Left colon (tissue), 2 donors: ENCODE measurements around the gene PITPNM1. TPM values are rescaled to one million over a fixed set of nuclear protein-coding genes. Genes with fewer than 3 reads are reported as not detected.

ENCODE experiments used
- ATAC-seq: fragments of 200-7000 bp; cut with Tn5 transposase; one replicate; pipeline ENCODE4 v1.9.1; 2020; ENCODE audit warnings: mild to moderate bottlenecking, moderate library complexity
- DNase-seq, 2 donors: peaks; one replicate each; pipeline ENCODE4 v3.0.0-alpha.2; 2020
- intact Hi-C, 2 donors: fragments of 100-400 bp; cut with DNase I in 1 of 2; cut with micrococcal nuclease in 1 of 2; formaldehyde crosslinking; loops; one replicate each; pipeline versions ENCODE4 v1.11.2 to v1.14.0; 2022; cut with DNase I, micrococcal nuclease
- microRNA-seq, 2 donors: library from miRNA; unstranded; fragments of <30 nt; microRNA quantifications; one replicate each; pipeline versions ENCODE4 v1.1.0 to v1.2.0, GENCODE V29; 2020
- total RNA-seq, 2 donors: library from RNA; stranded (reverse); fragmentation: NEBNext Ultra II Directional; extraction: Animal tissue kit (Norgen Biotek cat#: 25700); gene quantifications; one replicate each; pipeline ENCODE4 v1.2.1, GENCODE V29; 2021
- donor health status: DM: no; HTN: no; CAD: no.
- donor health status: DM: yes; HTN: yes; CAD: no.

The PITPNM1 gene
- total RNA-seq, 2 donors from 2014 or later = 82.0 to 108 TPM

- intact Hi-C loops = no loop called here
- DNase-seq = no peak
- ATAC-seq = no peak
Observed at GRCh38 chr11:67456068-67456705, 49.0 kb downstream of the PITPNM1 start.

GRCh38 chr11:67455054-67455453, 50.1 kb downstream of the PITPNM1 start, which contains the start of gene CABP4:
TSS of gene CABP4 (plus strand) at chr11:67455354. CDS start at chr11:67455424, 70 bp downstream.
- DNase-seq = no peak
- intact Hi-C loops = no loop called here
- ATAC-seq = no peak

- ATAC-seq = no peak
- intact Hi-C loops = no loop called here
- no peak for DNase-seq
Observed at GRCh38 chr11:67453816-67454732, 51.1 kb downstream of the PITPNM1 start.

GRCh38 chr11:67452141-67452952, 52.8 kb downstream of the PITPNM1 start, which contains the start of gene GPR152:
TSS of gene GPR152 (minus strand) at chr11:67452729. CDS start at chr11:67452724, 5 bp downstream.
- DNase-seq (no peak), ATAC-seq (peak; percentile 66)
- intact Hi-C loops = no loop called here

GRCh38 chr11:67451658-67451976, 53.5 kb downstream of the PITPNM1 start:
- intact Hi-C loops = no loop called here
- DNase-seq (no peak), ATAC-seq (no peak)

GRCh38 chr11:67450796-67451657, 54.1 kb downstream of the PITPNM1 start:
- intact Hi-C loops = no loop called here
- ATAC-seq (no peak), DNase-seq (no peak)

- intact Hi-C loops = no loop called here
- peak; percentile 6 for ATAC-seq
- DNase-seq = no peak
Observed at GRCh38 chr11:67449116-67449844, 55.9 kb downstream of the PITPNM1 start.

- intact Hi-C loops = no loop called here
- DNase-seq = no peak
- ATAC-seq = no peak
Observed at GRCh38 chr11:67448220-67448609, 56.9 kb downstream of the PITPNM1 start.

GRCh38 chr11:67445515-67445914, 59.6 kb downstream of the PITPNM1 start:
- no peak for DNase-seq
- ATAC-seq = no peak
- intact Hi-C loops = no loop called here

GRCh38 chr11:67442504-67443404, 62.4 kb downstream of the PITPNM1 start:
- intact Hi-C loops = no loop called here
- DNase-seq = no peak
- peak; percentile 29 for ATAC-seq

Small RNA genes lying within 50 kb of the gene (microRNA-seq; reads per million reads assigned to microRNA genes)
- 0 to 0.53 reads per million in 2 donors for gene MIR6752

Other genes starting within 250 kb of the PITPNM1 start
- 100 to 1,000 TPM in 1 of 2 donors, 10 to 100 TPM in 1; 95.8 to 119 TPM for gene GRK2, start 238.9 kb downstream of the PITPNM1 start, total RNA-seq
- 10 to 100 TPM; 26.9 to 29.6 TPM for gene ANKRD13D, start 216.1 kb downstream of the PITPNM1 start, total RNA-seq
- 10 to 100 TPM; 74.9 to 79.3 TPM for gene SSH3, start 201.8 kb downstream of the PITPNM1 start, total RNA-seq
- 100 to 1,000 TPM; 237 to 262 TPM for gene POLD4, start 151.8 kb downstream of the PITPNM1 start, total RNA-seq
- gene CLCF1, start 131.8 kb downstream of the PITPNM1 start, total RNA-seq = 1 to 10 TPM; 2.2 to 2.4 TPM
- gene RAD9A, start 113.4 kb downstream of the PITPNM1 start, total RNA-seq = 10 to 100 TPM; 27.4 to 40.6 TPM
- 100 to 1,000 TPM; 214 to 243 TPM for gene PPP1CA, start 103.5 kb downstream of the PITPNM1 start, total RNA-seq
- gene TBC1D10C, start 101.3 kb downstream of the PITPNM1 start, total RNA-seq = 1 to 10 TPM; 3.0 to 4.2 TPM
- 1 to 10 TPM in 1 of 2 donors, under 1 TPM in 1; 0.61 to 2.5 TPM for gene CARNS1, start 89.7 kb downstream of the PITPNM1 start, total RNA-seq
- 10 to 100 TPM; 45.3 to 47.4 TPM for gene RPS6KB2, start 76.9 kb downstream of the PITPNM1 start, total RNA-seq
- gene PTPRCAP, start 67.7 kb downstream of the PITPNM1 start, total RNA-seq = 10 to 100 TPM in 1 of 2 donors, 1 to 10 TPM in 1; 7.1 to 11.2 TPM
- gene CORO1B, start 61.9 kb downstream of the PITPNM1 start, total RNA-seq = 100 to 1,000 TPM; 195 to 230 TPM
- not detected for gene GPR152, start 52.6 kb downstream of the PITPNM1 start, total RNA-seq
- 1 to 10 TPM; 1.1 to 2.0 TPM for gene CABP4, start 50.0 kb downstream of the PITPNM1 start, total RNA-seq
- gene TMEM134, start 36.1 kb downstream of the PITPNM1 start, total RNA-seq = 10 to 100 TPM; 63.6 to 68.0 TPM
- 10 to 100 TPM; 31.4 to 49.6 TPM for gene AIP, start 22.3 kb downstream of the PITPNM1 start, total RNA-seq
- 10 to 100 TPM; 79.5 to 86.2 TPM for gene CDK2AP2, start 2.8 kb upstream of the PITPNM1 start, total RNA-seq
- gene CABP2, start 18.1 kb upstream of the PITPNM1 start, total RNA-seq = not detected
- 100 to 1,000 TPM; 323 to 390 TPM for gene GSTP1, start 78.4 kb upstream of the PITPNM1 start, total RNA-seq
- 100 to 1,000 TPM; 292 to 377 TPM for gene NDUFV1, start 101.6 kb upstream of the PITPNM1 start, total RNA-seq
- 10 to 100 TPM; 28.8 to 49.8 TPM for gene NUDT8, start 124.6 kb upstream of the PITPNM1 start, total RNA-seq
- gene TBX10, start 134.4 kb upstream of the PITPNM1 start, total RNA-seq = 10 to 100 TPM; 12.9 to 27.1 TPM
- 10 to 100 TPM; 13.1 to 17.7 TPM for gene ACY3, start 145.4 kb upstream of the PITPNM1 start, total RNA-seq
- gene ALDH3B2, start 169.3 kb upstream of the PITPNM1 start, total RNA-seq = under 1 TPM in 1 of 2 donors, not detected in 1; 0.73 TPM